HEK293 (cell line): Measurements from ENCODE around the gene TSHZ3.
A peak's percentile ranks its signal among the peaks of the same experiment; 100 is the strongest.

Source experiments
- CTCF ChIA-PET: fragments of 350-600 bp; formaldehyde crosslinking; extraction: SDS; loops from one replicate; lab custom pipeline; 2021; ENCODE audit warnings: antibody characterized with exemption; lab: Yijun Ruan, JAX
- POLR2A ChIA-PET: fragments of 300-600 bp; formaldehyde crosslinking; extraction: SDS; loops from one replicate; lab custom pipeline; 2020; ENCODE audit warnings: antibody characterized with exemption, inconsistent platforms; lab: Yijun Ruan, JAX
- H3K27ac ChIP-seq: fragments of 200-500 bp; sonication (Bioruptor generic); 2 replicates; pipeline ENCODE4 v1.5.1; 2014; ENCODE audit warnings: low read depth, low read length, control low read depth, inconsistent platforms; ENCODE audit errors: extremely low read depth
- H3K36me3 ChIP-seq, 2 experiments: fragments of 200-500 bp in 1 of 2; sonication (Bioruptor generic) in 1 of 2; 1 replicate in 1 of 2; 2 replicates in 1 of 2; pipeline ENCODE4 v1.5.1; 2014 to 2017; ENCODE audit warnings: inconsistent platforms in 2 of 2, low read length in 2 of 2; ENCODE audit not compliant: control insufficient read depth in 2 of 2, insufficient read depth in 1 of 2
- H3K4me1 ChIP-seq: fragments of 200-500 bp; sonication (Bioruptor generic); 2 replicates; pipeline ENCODE4 v1.5.1; 2014; ENCODE audit warnings: mild to moderate bottlenecking, low read length, inconsistent platforms; ENCODE audit not compliant: control insufficient read depth, insufficient read depth
- H3K4me3 ChIP-seq: 2 replicates; pipeline ENCODE4 v1.5.1; 2011; ENCODE audit warnings: low read depth, mild to moderate bottlenecking, control low read depth, low read length, moderate library complexity
- H3K9me3 ChIP-seq: fragments of 200-500 bp; sonication (Bioruptor generic); 2 replicates; pipeline ENCODE4 v1.5.1; 2014; ENCODE audit warnings: low read depth, low read length, inconsistent platforms; ENCODE audit not compliant: control insufficient read depth, insufficient read depth
- GLIS1 ChIP-seq: fragments of 450-650 bp; formaldehyde crosslinking; IDR thresholded peaks from 2 replicates; pipeline ENCODE4 v1.5.1; 2016; ENCODE audit warnings: missing biosample characterization, missing genetic modification characterization
- PRDM6 ChIP-seq: fragments of 450-650 bp; formaldehyde crosslinking; IDR thresholded peaks from 2 replicates; pipeline ENCODE4 v1.5.1; 2017; ENCODE audit warnings: missing biosample characterization, missing genetic modification characterization
- YY2 ChIP-seq: fragments of 450-650 bp; formaldehyde crosslinking; IDR thresholded peaks from 2 replicates; pipeline ENCODE4 v1.5.1; 2016; ENCODE audit warnings: missing biosample characterization, missing genetic modification characterization
- ZBTB11 ChIP-seq: fragments of 450-650 bp; formaldehyde crosslinking; conservative IDR thresholded peaks from 2 replicates; pipeline ENCODE4 v1.5.1; 2016; ENCODE audit warnings: low read depth, missing biosample characterization, missing genetic modification characterization
- ZFP3 ChIP-seq: fragments of 450-650 bp; formaldehyde crosslinking; IDR thresholded peaks from 2 replicates; pipeline ENCODE4 v1.5.1; 2016; ENCODE audit warnings: low read depth, missing biosample characterization, missing genetic modification characterization
- ZIC2 ChIP-seq: fragments of 450-650 bp; formaldehyde crosslinking; IDR thresholded peaks from 2 replicates; pipeline ENCODE4 v1.5.1; 2016; ENCODE audit warnings: missing biosample characterization, missing genetic modification characterization
- ZNF155 ChIP-seq: fragments of 450-650 bp; formaldehyde crosslinking; IDR thresholded peaks from 2 replicates; pipeline ENCODE4 v1.5.1; 2016; ENCODE audit warnings: missing biosample characterization, missing genetic modification characterization
- ZNF274 ChIP-seq, 2 experiments: fragments of 200-500 bp in 1 of 2; fragments of 450-650 bp in 1 of 2; sonication (Bioruptor generic) in 1 of 2; formaldehyde crosslinking in 1 of 2; IDR thresholded peaks; 2 replicates each; pipeline versions ENCODE4 v1.5.1 to v1.6.1; 2014 to 2016; ENCODE audit warnings: borderline replicate concordance in 1 of 2, inconsistent platforms in 1 of 2, low read length in 1 of 2, missing biosample characterization in 1 of 2, missing genetic modification characterization in 1 of 2
- ZNF549 ChIP-seq: fragments of 450-650 bp; IDR thresholded peaks from 2 replicates; pipeline ENCODE4 v1.5.1; 2018; ENCODE audit warnings: missing biosample characterization, missing genetic modification characterization, mild to moderate bottlenecking, inconsistent platforms, moderate library complexity
- ZNF610 ChIP-seq: fragments of 450-650 bp; formaldehyde crosslinking; IDR thresholded peaks from 2 replicates; pipeline ENCODE4 v1.5.1; 2016; ENCODE audit warnings: missing biosample characterization, missing genetic modification characterization, borderline replicate concordance
- ZNF626 ChIP-seq: fragments of 450-650 bp; sonication (Bioruptor Pico); formaldehyde crosslinking; IDR thresholded peaks from 2 replicates; pipeline ENCODE4 v1.5.1; 2018; ENCODE audit warnings: missing biosample characterization, missing genetic modification characterization, inconsistent platforms
- ZNF664 ChIP-seq: fragments of 450-650 bp; formaldehyde crosslinking; IDR thresholded peaks from 2 replicates; pipeline ENCODE4 v1.5.1; 2016; ENCODE audit warnings: missing biosample characterization, missing genetic modification characterization
- ZSCAN4 ChIP-seq: fragments of 450-650 bp; formaldehyde crosslinking; IDR thresholded peaks from 2 replicates; pipeline ENCODE4 v1.5.1; 2017; ENCODE audit warnings: missing biosample characterization, missing genetic modification characterization

The TSHZ3 gene

GRCh38 chr19:31261019-31261602, 88.1 kb downstream of the TSHZ3 start:
- H3K9me3 ChIP-seq = peaks cover 2% of the 10 kb centered on the region; the same call in 1 of the 2 replicates
- H3K4me1 ChIP-seq = peaks cover 23% of the 10 kb centered on the region
- H3K27ac ChIP-seq = no peak overlapping the region
- POLR2A ChIA-PET = no interaction called here
- H3K36me3 ChIP-seq = no peaks in the 10 kb centered on the region
- CTCF ChIA-PET = interaction anchor here (0.6 kb wide), 1 partner anchor 1133 kb away, joined by 3 read pairs; no protein-coding TSS in a partner anchor
- TF ChIP-seq PRDM6 (tag by site-specific recombination) (peak; percentile 10; the same call in 1 of the 2 replicates), ZNF155 (tag by site-specific recombination) (no peak)
- H3K4me3 ChIP-seq = no peak overlapping the region

GRCh38 chr19:31260171-31260933, 88.9 kb downstream of the TSHZ3 start:
- POLR2A ChIA-PET = no interaction called here
- peaks cover 23% of the 10 kb centered on the region for H3K4me1 ChIP-seq
- CTCF ChIA-PET = no interaction called here
- H3K36me3 ChIP-seq = no peaks in the 10 kb centered on the region
- H3K27ac ChIP-seq = no peak overlapping the region
- peaks cover 2% of the 10 kb centered on the region; the same call in 1 of the 2 replicates for H3K9me3 ChIP-seq
- peak; percentile 38 for TF ChIP-seq ZNF664 (tag by site-specific recombination)
- TF ChIP-seq ZNF610 = no peak
- no peak overlapping the region for H3K4me3 ChIP-seq

- TF ChIP-seq ZFP3 (tag by site-specific recombination) (no peak), ZIC2 (peak; percentile 37; the same call in 1 of the 2 replicates), ZNF274 (IDR thresholded peaks at IDR 0.05; ENCODE audit: low read length) (no peak), ZNF274 (tag by site-specific recombination; IDR thresholded peaks at IDR 0.05; ENCODE audit: borderline replicate concordance) (peak; percentile 66; the same call in 1 of the 2 replicates)
- CTCF ChIA-PET = no interaction called here
- Histone ChIP-seq H3K4me3 (no peak overlapping the region), H3K9me3 (peaks cover 2% of the 10 kb centered on the region; the same call in 1 of the 2 replicates), H3K36me3 (no peaks in the 10 kb centered on the region), H3K27ac (0 out of 2 replicates have a peak overlapping the region, but pooled peaks have one; percentile 16), H3K4me1 (peaks cover 33% of the 10 kb centered on the region)
- POLR2A ChIA-PET = interaction anchor here (0.6 kb wide), 1 partner anchor 9 kb away, joined by 3 read pairs; no protein-coding TSS in a partner anchor
These were observed 90.8 kb downstream of the TSHZ3 start for GRCh38 chr19:31258211-31259052.

- Histone ChIP-seq H3K36me3 (no peaks in the 10 kb centered on the region), H3K4me1 (peaks cover 27% of the 10 kb centered on the region), H3K4me3 (no peak overlapping the region), H3K9me3 (peaks cover 2% of the 10 kb centered on the region; the same call in 1 of the 2 replicates), H3K27ac (no peak overlapping the region)
- TF ChIP-seq ZNF626 (no peak), YY2 (no peak), ZBTB11 (no peak), ZSCAN4 (no peak), ZNF549 (tag by site-specific recombination) (no peak), GLIS1 (tag by site-specific recombination) (no peak)
- POLR2A ChIA-PET = no interaction called here
- CTCF ChIA-PET = no interaction called here
These were observed 91.7 kb downstream of the TSHZ3 start for GRCh38 chr19:31257426-31258130.
